H9 (cell line): ENCODE measurements around the gene CA11. TPM values are rescaled to one million over a fixed set of nuclear protein-coding genes. Genes with fewer than 3 reads are reported as not detected.

Experiments
- DNase-seq: peaks from one replicate; pipeline ENCODE4 v3.0.0-alpha.2; 2017
- H2AFZ ChIP-seq: one replicate; pipeline ENCODE4 v1.6.1; 2013; ENCODE audit warnings: mild to moderate bottlenecking, low read length, control low read depth, moderate library complexity
- H2AK5ac ChIP-seq: 2 replicates; pipeline ENCODE4 v1.6.1; 2013; ENCODE audit warnings: low read length, control low read depth, mixed read lengths; ENCODE audit not compliant: insufficient read length
- H2BK120ac ChIP-seq: one replicate; pipeline ENCODE4 v1.6.1; 2013; ENCODE audit warnings: low read depth, mild to moderate bottlenecking, low read length, control low read depth, inconsistent platforms; ENCODE audit not compliant: poor library complexity, severe bottlenecking
- H2BK12ac ChIP-seq: 2 replicates; pipeline ENCODE4 v1.6.1; 2013; ENCODE audit warnings: low read length, control low read depth, mixed read lengths, low read depth; ENCODE audit not compliant: insufficient read length
- H2BK15ac ChIP-seq: 2 replicates; pipeline ENCODE4 v1.6.1; 2013; ENCODE audit warnings: low read depth, low read length, control low read depth
- H2BK20ac ChIP-seq: one replicate; pipeline ENCODE4 v1.6.1; 2013; ENCODE audit warnings: low read depth, mild to moderate bottlenecking, low read length, control low read depth, inconsistent platforms; ENCODE audit not compliant: poor library complexity, severe bottlenecking
- H2BK5ac ChIP-seq: 2 replicates; pipeline ENCODE4 v1.6.1; 2013; ENCODE audit warnings: low read length, control low read depth, mixed read lengths; ENCODE audit not compliant: insufficient read length
- H3K14ac ChIP-seq: 2 replicates; pipeline ENCODE4 v1.6.1; 2013; ENCODE audit warnings: low read length, control low read depth; ENCODE audit not compliant: insufficient read depth
- H3K18ac ChIP-seq: 2 replicates; pipeline ENCODE4 v1.6.1; 2013; ENCODE audit warnings: low read depth, mild to moderate bottlenecking, mixed read lengths, low read length, control low read depth; ENCODE audit not compliant: insufficient read length
- H3K23ac ChIP-seq: 2 replicates; pipeline ENCODE4 v1.6.1; 2013; ENCODE audit warnings: low read length, control low read depth, mixed read lengths, low read depth; ENCODE audit not compliant: insufficient read length
- H3K23me2 ChIP-seq: 2 replicates; pipeline ENCODE4 v1.6.1; 2013; ENCODE audit warnings: low read depth, mild to moderate bottlenecking, mixed read lengths, low read length, control low read depth; ENCODE audit not compliant: insufficient read length, poor library complexity, severe bottlenecking
- H3K27ac ChIP-seq: 2 replicates; pipeline ENCODE4 v1.5.1; 2013; ENCODE audit warnings: low read length, control low read depth, mixed read lengths, low read depth; ENCODE audit not compliant: insufficient read length
- H3K27me3 ChIP-seq: 2 replicates; pipeline ENCODE4 v1.6.1; 2013; ENCODE audit warnings: low read length, control low read depth, inconsistent platforms; ENCODE audit not compliant: insufficient read depth
- H3K4ac ChIP-seq: 2 replicates; pipeline ENCODE4 v1.6.1; 2013; ENCODE audit warnings: low read depth, mild to moderate bottlenecking, control low read depth, inconsistent platforms, low read length, moderate library complexity
- H3K4me1 ChIP-seq: 2 replicates; pipeline ENCODE4 v1.6.1; 2013; ENCODE audit warnings: low read length, control low read depth, inconsistent platforms; ENCODE audit not compliant: insufficient read depth
- H3K4me2 ChIP-seq: 2 replicates; pipeline ENCODE4 v1.6.1; 2013; ENCODE audit warnings: low read length, control low read depth, mixed read lengths; ENCODE audit not compliant: insufficient read length, insufficient read depth
- H3K56ac ChIP-seq: 2 replicates; pipeline ENCODE4 v1.6.1; 2013; ENCODE audit warnings: low read depth, mild to moderate bottlenecking, mixed read lengths, low read length, control low read depth; ENCODE audit not compliant: insufficient read length
- H3K79me1 ChIP-seq: 2 replicates; pipeline ENCODE4 v1.6.1; 2013; ENCODE audit warnings: low read depth, mild to moderate bottlenecking, moderate library complexity, low read length, control low read depth, inconsistent platforms; ENCODE audit not compliant: insufficient read depth, poor library complexity, severe bottlenecking
- H3K79me2 ChIP-seq: 2 replicates; pipeline ENCODE4 v1.6.1; 2013; ENCODE audit warnings: low read length, control low read depth, inconsistent platforms; ENCODE audit not compliant: insufficient read depth
- H3K9ac ChIP-seq: 2 replicates; pipeline ENCODE4 v1.6.1; 2013; ENCODE audit warnings: low read length, control low read depth, mixed read lengths; ENCODE audit not compliant: insufficient read length; ENCODE audit errors: extremely low read depth
- H3K9me3 ChIP-seq: one replicate; pipeline ENCODE4 v1.6.1; 2013; ENCODE audit warnings: low read depth, low read length, inconsistent platforms; ENCODE audit not compliant: control insufficient read depth
- H3T11ph ChIP-seq: one replicate; pipeline ENCODE4 v1.6.1; 2013; ENCODE audit warnings: mild to moderate bottlenecking, low read length, control low read depth, inconsistent platforms
- H4K20me1 ChIP-seq: one replicate; pipeline ENCODE4 v1.6.1; 2013; ENCODE audit not compliant: control insufficient read depth, insufficient read length, insufficient read depth
- H4K5ac ChIP-seq: 2 replicates; pipeline ENCODE4 v1.6.1; 2013; ENCODE audit warnings: low read depth, mild to moderate bottlenecking, mixed read lengths, low read length, control low read depth; ENCODE audit not compliant: insufficient read length
- H4K8ac ChIP-seq: replicated peaks from 2 replicates; pipeline ENCODE4 v1.6.1; 2013; ENCODE audit warnings: low read length, control low read depth, mixed read lengths, low read depth; ENCODE audit not compliant: insufficient read length
- H4K91ac ChIP-seq: 2 replicates; pipeline ENCODE4 v1.6.1; 2013; ENCODE audit warnings: low read depth, mild to moderate bottlenecking, moderate library complexity, mixed read lengths, low read length, control low read depth; ENCODE audit not compliant: insufficient read length
- H3K27ac Mint-ChIP-seq, 3 experiments: 2 replicates in 2 of 3; 3 replicates in 1 of 3; pipeline ENCODE4 v1.8.0; 2020 to 2021; ENCODE audit warnings: mixed read lengths in 3 of 3, mild to moderate bottlenecking in 1 of 3, moderate library complexity in 1 of 3
- H3K27me3 Mint-ChIP-seq: 2 replicates; pipeline ENCODE4 v1.8.0; 2021; ENCODE audit warnings: low read depth, mild to moderate bottlenecking, moderate library complexity, mixed read lengths
- H3K36me3 Mint-ChIP-seq, 3 experiments: 2 replicates in 2 of 3; 3 replicates in 1 of 3; pipeline ENCODE4 v1.8.0; 2020 to 2021; ENCODE audit warnings: low read depth in 3 of 3, mixed read lengths in 3 of 3; ENCODE audit not compliant: insufficient read depth in 1 of 3
- H3K4me1 Mint-ChIP-seq, 2 experiments: 2 replicates each; pipeline ENCODE4 v1.8.0; 2020; ENCODE audit warnings: mixed read lengths in 2 of 2
- H3K4me3 Mint-ChIP-seq, 2 experiments: 2 replicates in 1 of 2; 3 replicates in 1 of 2; pipeline ENCODE4 v1.8.0; 2020 to 2021; ENCODE audit warnings: mild to moderate bottlenecking in 2 of 2, mixed read lengths in 2 of 2, moderate library complexity in 1 of 2
- H3K9me3 Mint-ChIP-seq, 2 experiments: 2 replicates in 1 of 2; 3 replicates in 1 of 2; pipeline ENCODE4 v1.8.0; 2020; ENCODE audit warnings: mild to moderate bottlenecking in 2 of 2, mixed read lengths in 2 of 2, moderate library complexity in 1 of 2
- WGBS: extraction: QIAGEN DNeasy Blood & Tissue Kit; methylation state at CpG from one replicate; pipeline ENCODE4 v1.1.7; 2013; ENCODE audit warnings: missing lambda C conversion rate, low lambda C conversion rate, mixed read lengths; ENCODE audit not compliant: insufficient read length; ENCODE audit errors: extremely low coverage; 5-methylcytosine and 5-hydroxymethylcytosine counted together
- total RNA-seq: library from RNA; stranded (reverse); gene quantifications from 2 replicates; pipeline ENCODE4 v1.2.1, GENCODE V29; 2021
- TF ChIP-seq, protein P1 (sequence below): fragments of 200-600 bp; sonication (generic); conservative IDR thresholded peaks from 3 replicates; pipeline ENCODE4 v1.8.0; 2021; ENCODE audit warnings: antibody characterized with exemption, mild to moderate bottlenecking

The CA11 gene
- total RNA-seq, 1 experiment from 2014 or later, result 107 TPM

GRCh38 chr19:48665786-48666185, 19.8 kb upstream of the CA11 start:
- WGBS, result no CpG with 5 or more reads among the region's 6 CpGs
- no peak overlapping the region for H2AFZ ChIP-seq
- H3K56ac ChIP-seq, result no peak overlapping the region
- no peak overlapping the region for H2AK5ac ChIP-seq
- no peaks in the 10 kb centered on the region for H3K79me1 ChIP-seq
- no peak overlapping the region for H2BK12ac ChIP-seq
- no peaks in the 10 kb centered on the region for H3K9me3 ChIP-seq
- H3K23ac ChIP-seq, result no peak overlapping the region
- H3K4me1 ChIP-seq, result no peaks in the 10 kb centered on the region
- peaks cover 2% of the 10 kb centered on the region for H4K20me1 ChIP-seq
- no peak for DNase-seq
- H2BK20ac ChIP-seq, result no peak overlapping the region
- no peaks in the 10 kb centered on the region for H3K79me2 ChIP-seq
- no peak overlapping the region for H3K14ac ChIP-seq
- 0 out of 4 replicates have a peak, but pooled peaks cover 0 to 6% of the 10 kb centered on the region in 2 experiments for H3K4me1 Mint-ChIP-seq
- H2BK15ac ChIP-seq, result no peak overlapping the region
- no peak overlapping the region for H4K8ac ChIP-seq
- H3K4me3 Mint-ChIP-seq, result no peak overlapping the region; a peak in 1 of 5 replicates
- no peak overlapping the region for H3K18ac ChIP-seq
- no peak overlapping the region for H3K4ac ChIP-seq
- H3K23me2 ChIP-seq, result no peaks in the 10 kb centered on the region
- H3K27me3 Mint-ChIP-seq, result peaks cover 7% of the 10 kb centered on the region
- no peak overlapping the region for H4K91ac ChIP-seq
- H3K9me3 Mint-ChIP-seq, result peaks cover 11 to 16% of the 10 kb centered on the region in 2 experiments
- peak overlapping the region in 1 of 3 experiments; percentile 29; a peak in 1 of 7 replicates for H3K27ac Mint-ChIP-seq
- H3K36me3 Mint-ChIP-seq, result peaks cover 0 to 12% (median 10%) of the 10 kb centered on the region in 3 experiments; a peak in 6 of 7 replicates
- no peak overlapping the region for H3K4me2 ChIP-seq
- no peak overlapping the region for H3K9ac ChIP-seq
- H3K27ac ChIP-seq, result no peak overlapping the region
- H3K27me3 ChIP-seq, result no peaks in the 10 kb centered on the region
- H2BK5ac ChIP-seq, result no peak overlapping the region
- no peak overlapping the region for H3T11ph ChIP-seq
- TF ChIP-seq, protein P1, sequence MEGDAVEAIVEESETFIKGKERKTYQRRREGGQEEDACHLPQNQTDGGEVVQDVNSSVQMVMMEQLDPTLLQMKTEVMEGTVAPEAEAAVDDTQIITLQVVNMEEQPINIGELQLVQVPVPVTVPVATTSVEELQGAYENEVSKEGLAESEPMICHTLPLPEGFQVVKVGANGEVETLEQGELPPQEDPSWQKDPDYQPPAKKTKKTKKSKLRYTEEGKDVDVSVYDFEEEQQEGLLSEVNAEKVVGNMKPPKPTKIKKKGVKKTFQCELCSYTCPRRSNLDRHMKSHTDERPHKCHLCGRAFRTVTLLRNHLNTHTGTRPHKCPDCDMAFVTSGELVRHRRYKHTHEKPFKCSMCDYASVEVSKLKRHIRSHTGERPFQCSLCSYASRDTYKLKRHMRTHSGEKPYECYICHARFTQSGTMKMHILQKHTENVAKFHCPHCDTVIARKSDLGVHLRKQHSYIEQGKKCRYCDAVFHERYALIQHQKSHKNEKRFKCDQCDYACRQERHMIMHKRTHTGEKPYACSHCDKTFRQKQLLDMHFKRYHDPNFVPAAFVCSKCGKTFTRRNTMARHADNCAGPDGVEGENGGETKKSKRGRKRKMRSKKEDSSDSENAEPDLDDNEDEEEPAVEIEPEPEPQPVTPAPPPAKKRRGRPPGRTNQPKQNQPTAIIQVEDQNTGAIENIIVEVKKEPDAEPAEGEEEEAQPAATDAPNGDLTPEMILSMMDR, result no peak
- H2BK120ac ChIP-seq, result no peak overlapping the region
- H4K5ac ChIP-seq, result no peak overlapping the region
